Measurements from ENCODE around the gene GTF2H1. TPM values are rescaled to one million over a fixed set of nuclear protein-coding genes. Genes with fewer than 3 reads are reported as not detected.

Gene GTF2H1
- total RNA-seq, 2 experiments from 2014 or later = 48.2 to 57.9 TPM

Small RNAs within 50 kb of the gene (microRNA-seq; reads per million reads assigned to microRNA genes)
- not detected for gene MIR3159 (ENCODE audit: borderline replicate concordance)

Other genes with a start within 250 kb of the GTF2H1 start
- gene SAAL1, start 216.5 kb upstream of the GTF2H1 start, total RNA-seq = 10 to 100 TPM; 37.4 to 40.9 TPM
- gene MRGPRX3, start 190.0 kb upstream of the GTF2H1 start, total RNA-seq = not detected
- not detected for gene MRGPRX4, start 149.7 kb upstream of the GTF2H1 start, total RNA-seq
- not detected for gene SAA4, start 85.8 kb upstream of the GTF2H1 start, total RNA-seq
- not detected for gene SAA2, start 73.9 kb upstream of the GTF2H1 start, total RNA-seq
- gene SAA1, start 56.3 kb upstream of the GTF2H1 start, total RNA-seq = not detected
- gene HPS5, start 427 bp upstream of the GTF2H1 start, total RNA-seq = 10 to 100 TPM; 14.3 to 16.1 TPM
- 1,000 to 10,000 TPM; 2,310 to 2,803 TPM for gene LDHA, start 72.0 kb downstream of the GTF2H1 start, total RNA-seq
- gene LDHC, start 89.8 kb downstream of the GTF2H1 start, total RNA-seq = not detected
- not detected for gene LDHAL6A, start 133.3 kb downstream of the GTF2H1 start, total RNA-seq
- 10 to 100 TPM; 39.2 to 85.0 TPM for gene TSG101, start 204.4 kb downstream of the GTF2H1 start, total RNA-seq

Data from activated CD4-positive, alpha-beta T cell treated with anti-CD3 and anti-CD28 coated beads for 36 hours (primary cell).